ENCODE data around the gene EXOSC1.
"Not testable (repeated sequence)": the region's sequence is repeated elsewhere in the genome, so short reads cannot be mapped to it uniquely, and the experiment has no call there.

The EXOSC1 gene

GRCh38 chr10:97407211-97407951 is 38.4 kb downstream of the EXOSC1 start:
- DNase-seq: peak; percentile 73

GRCh38 chr10:97406483-97406882 is 39.3 kb downstream of the EXOSC1 start:
- DNase-seq: not testable (repeated sequence)

GRCh38 chr10:97406064-97406463 is 39.7 kb downstream of the EXOSC1 start:
- no peak for DNase-seq

GRCh38 chr10:97404044-97404443 is 41.8 kb downstream of the EXOSC1 start:
- DNase-seq: no peak

- no peak for DNase-seq
These were observed 44.3 kb downstream of the EXOSC1 start for GRCh38 chr10:97401455-97401919.

- peak; percentile 87 for DNase-seq
These were observed 44.9 kb downstream of the EXOSC1 start, which contains the start of gene RRP12 for GRCh38 chr10:97400665-97401454. RRP12 (minus strand) TSS chr10:97401340; CDS start chr10:97401231, 109 bp downstream.

GRCh38 chr10:97399843-97400545 is 45.8 kb downstream of the EXOSC1 start:
- peak; percentile 51 for DNase-seq

- no peak for DNase-seq
These were observed 49.8 kb downstream of the EXOSC1 start for GRCh38 chr10:97396056-97396455.

GRCh38 chr10:97393034-97393573 is 52.7 kb downstream of the EXOSC1 start:
- no peak for DNase-seq

GRCh38 chr10:97390091-97390490 is 55.7 kb downstream of the EXOSC1 start:
- no peak for DNase-seq

- no peak for DNase-seq
These were observed 57.7 kb downstream of the EXOSC1 start for GRCh38 chr10:97388152-97388551.

Measured in stimulated activated CD4-positive, alpha-beta T cell treated with anti-CD3 and anti-CD28 coated beads, Interleukin-4, amount 100 ng/mL, for 24 hours (primary cell).